Thyroid gland (tissue), 4 donors: Measurements from ENCODE around the gene HPD.
"Not testable (repeated sequence)": the region's sequence is repeated elsewhere in the genome, so short reads cannot be mapped to it uniquely, and the experiment has no call there.

Experiments
- POLR2A ChIP-seq, 2 donors: fragments of 450-650 bp; IDR thresholded peaks; one replicate each; pipeline ENCODE4 v1.6.1; 2017; ENCODE audit warnings: antibody characterized with exemption in 2 of 2, mild to moderate bottlenecking in 2 of 2, moderate library complexity in 1 of 2
- TF ChIP-seq, protein P1 (sequence below), 6 experiments: fragments of 200-600 bp in 3 of 6; fragments of 450-650 bp in 3 of 6; sonication (generic) in 3 of 6; IDR thresholded peaks; one replicate each; pipeline ENCODE4 v1.5.1; 2016 to 2019; ENCODE audit warnings: antibody characterized with exemption in 6 of 6, mild to moderate bottlenecking in 2 of 6, inconsistent platforms in 1 of 6, moderate library complexity in 1 of 6

DNA sequence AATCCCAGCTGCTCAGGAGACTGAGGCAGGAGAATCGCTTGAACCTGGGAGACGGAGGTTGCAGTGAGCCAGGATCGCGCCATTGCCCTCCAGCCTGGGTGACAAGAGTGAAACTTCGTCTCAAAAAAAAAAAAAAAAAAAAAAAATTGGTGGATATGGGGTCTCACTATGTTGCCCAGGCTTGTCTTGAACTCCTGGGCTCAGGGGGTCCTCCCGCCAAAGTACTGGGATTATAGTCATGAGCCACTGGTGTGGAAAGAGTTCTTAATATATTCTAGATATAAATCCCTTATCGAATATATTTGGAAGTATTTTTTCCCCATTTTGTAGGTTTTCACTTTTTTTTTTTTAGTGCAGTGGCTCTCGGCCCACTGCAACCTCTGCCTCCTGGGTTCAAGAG is 10.6 kb upstream of the HPD start:
- TF ChIP-seq, protein P1, sequence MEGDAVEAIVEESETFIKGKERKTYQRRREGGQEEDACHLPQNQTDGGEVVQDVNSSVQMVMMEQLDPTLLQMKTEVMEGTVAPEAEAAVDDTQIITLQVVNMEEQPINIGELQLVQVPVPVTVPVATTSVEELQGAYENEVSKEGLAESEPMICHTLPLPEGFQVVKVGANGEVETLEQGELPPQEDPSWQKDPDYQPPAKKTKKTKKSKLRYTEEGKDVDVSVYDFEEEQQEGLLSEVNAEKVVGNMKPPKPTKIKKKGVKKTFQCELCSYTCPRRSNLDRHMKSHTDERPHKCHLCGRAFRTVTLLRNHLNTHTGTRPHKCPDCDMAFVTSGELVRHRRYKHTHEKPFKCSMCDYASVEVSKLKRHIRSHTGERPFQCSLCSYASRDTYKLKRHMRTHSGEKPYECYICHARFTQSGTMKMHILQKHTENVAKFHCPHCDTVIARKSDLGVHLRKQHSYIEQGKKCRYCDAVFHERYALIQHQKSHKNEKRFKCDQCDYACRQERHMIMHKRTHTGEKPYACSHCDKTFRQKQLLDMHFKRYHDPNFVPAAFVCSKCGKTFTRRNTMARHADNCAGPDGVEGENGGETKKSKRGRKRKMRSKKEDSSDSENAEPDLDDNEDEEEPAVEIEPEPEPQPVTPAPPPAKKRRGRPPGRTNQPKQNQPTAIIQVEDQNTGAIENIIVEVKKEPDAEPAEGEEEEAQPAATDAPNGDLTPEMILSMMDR (IDR thresholded peaks at IDR 0.05): not testable (repeated sequence)
- not testable (repeated sequence) for TF ChIP-seq POLR2A (IDR thresholded peaks at IDR 0.05)
